22Rv1 (cell line): ENCODE data around the gene SYNPO2.
"Not testable (repeated sequence)": the region's sequence is repeated elsewhere in the genome, so short reads cannot be mapped to it uniquely, and the experiment has no call there.

Experiments
- CTCF ChIP-seq: fragments of 450-650 bp; IDR thresholded peaks from 2 replicates; pipeline ENCODE4 v1.5.1; 2017; ENCODE audit warnings: mild to moderate bottlenecking
- ZFX ChIP-seq: fragments of 450-650 bp; IDR thresholded peaks from 2 replicates; pipeline ENCODE4 v1.6.1; 2017; ENCODE audit warnings: antibody characterized with exemption, borderline replicate concordance

- TF ChIP-seq CTCF, ZFX: not testable (repeated sequence)
These were observed 121.6 kb downstream of the SYNPO2 start for GRCh38 chr4:119010221-119010620.
